Right renal cortex interstitium (tissue), 3 donors: ENCODE measurements around the gene MDC1. TPM values are rescaled to one million over a fixed set of nuclear protein-coding genes. Genes with fewer than 3 reads are reported as not detected.
"Not testable (repeated sequence)": the region's sequence is repeated elsewhere in the genome, so short reads cannot be mapped to it uniquely, and the experiment has no call there.

ENCODE experiments used
- DNase-seq, 3 donors: peaks; one replicate each; pipeline ENCODE4 v3.0.0-alpha.2; 2013; ENCODE audit warnings: low read depth in 3 of 3, low spot score in 2 of 3
- polyA plus RNA-seq, 3 donors: library from polyadenylated mRNA; unstranded; fragments of 120-200 nt; gene quantifications; one replicate each; pipeline ENCODE4 v1.2.1, GENCODE V29; 2013; ENCODE audit not compliant: insufficient read length in 3 of 3

The MDC1 gene
- polyA plus RNA-seq, 3 donors, result 33.5 to 43.4 (median 35.6) TPM

DNA sequence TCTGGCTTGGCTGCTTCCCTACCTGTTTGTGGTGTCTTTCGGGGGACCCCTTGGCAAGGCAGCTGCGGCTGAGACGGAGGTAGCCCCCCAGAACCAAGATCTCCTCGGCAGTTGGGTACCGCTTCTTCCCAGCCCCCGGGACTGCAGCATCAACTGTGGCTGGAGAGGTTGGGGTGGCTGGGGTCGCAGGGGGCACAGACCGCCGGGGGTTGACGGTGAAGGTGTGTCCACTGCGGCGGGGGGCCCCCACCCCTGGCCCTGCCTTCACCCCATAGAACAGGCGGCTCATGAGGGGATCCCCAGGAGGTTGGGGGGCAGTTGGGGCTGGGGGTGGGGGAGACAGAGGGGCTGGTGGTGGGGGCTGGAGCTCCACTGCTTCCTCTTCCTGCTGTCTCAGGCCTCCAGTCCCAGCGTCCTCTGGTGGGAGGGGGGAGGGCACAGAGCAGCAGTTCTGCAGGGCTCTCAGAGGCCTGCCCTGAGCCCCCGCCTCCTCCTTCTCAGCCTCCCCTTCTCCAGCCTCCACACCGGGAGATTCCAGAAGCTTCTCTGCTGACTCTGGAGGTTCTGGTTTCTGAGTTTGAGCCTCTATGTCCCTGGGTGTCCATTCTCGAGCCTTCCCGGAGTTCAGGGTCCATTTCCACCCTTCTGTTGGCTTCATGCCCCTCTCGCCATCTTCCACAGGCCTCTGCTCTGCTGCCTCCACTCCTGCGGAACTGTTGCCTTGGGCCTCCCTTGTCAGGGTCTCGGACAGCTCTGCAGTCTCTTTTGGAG, 32.5 kb downstream of the MDC1 start:
- DNase-seq, result no peak

DNA sequence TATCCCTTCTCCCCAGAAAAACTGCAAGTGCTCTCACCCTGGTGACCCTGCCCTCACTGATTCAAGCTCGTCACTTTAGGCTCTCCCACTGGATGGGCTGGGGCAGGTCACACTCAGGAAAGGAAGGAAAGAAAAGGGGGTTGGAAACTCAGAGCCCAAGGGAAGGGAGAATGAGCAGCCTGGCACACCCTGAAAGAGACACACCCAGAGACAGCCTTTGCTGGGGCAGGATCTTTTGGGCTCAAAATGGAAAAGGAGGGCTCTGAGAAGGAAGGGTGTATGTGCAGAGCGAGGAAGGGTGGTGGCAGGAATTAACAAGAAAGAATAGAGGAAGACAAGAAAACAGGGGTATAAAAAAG, 33.1 kb downstream of the MDC1 start:
- DNase-seq, result no peak

DNA sequence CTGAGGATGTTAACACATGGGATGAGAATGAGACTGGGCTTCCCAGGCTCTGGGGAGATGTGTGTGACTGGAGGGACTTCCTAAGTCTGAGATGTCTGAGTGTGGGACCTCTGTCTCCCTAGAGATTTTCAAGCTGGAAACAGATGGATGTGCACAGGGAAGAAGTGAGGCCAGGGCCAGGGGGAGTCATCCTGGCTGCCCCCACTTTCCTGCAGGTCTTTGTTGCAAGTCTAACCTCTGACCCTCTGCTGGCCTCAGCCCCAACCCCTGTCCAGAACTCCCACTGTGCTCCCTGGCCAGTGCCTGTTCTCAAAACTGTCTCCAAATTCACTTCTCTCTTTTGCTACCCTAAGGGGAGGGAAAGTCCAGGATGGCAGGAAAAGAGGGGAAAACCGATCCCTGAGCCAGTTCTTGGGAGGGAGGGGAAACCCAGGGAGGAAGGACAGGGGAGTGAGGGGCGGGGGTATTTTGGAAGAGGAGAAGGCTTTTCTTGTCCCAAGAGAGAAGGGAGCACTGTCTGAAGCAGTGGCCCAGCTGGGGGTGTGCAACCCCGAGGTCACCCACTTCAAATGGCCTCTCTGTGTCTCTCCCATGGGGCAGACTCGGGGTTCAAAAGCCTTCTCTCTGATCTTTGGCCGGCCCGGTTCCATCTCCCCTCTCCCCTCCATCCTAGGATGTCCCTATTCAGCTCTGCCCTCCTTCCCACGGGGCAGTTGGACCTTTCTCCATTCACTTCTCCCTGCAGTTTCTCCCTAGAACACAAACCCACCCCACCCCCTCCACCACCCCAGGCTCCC, 33.7 kb downstream of the MDC1 start:
- no peak for DNase-seq

DNA sequence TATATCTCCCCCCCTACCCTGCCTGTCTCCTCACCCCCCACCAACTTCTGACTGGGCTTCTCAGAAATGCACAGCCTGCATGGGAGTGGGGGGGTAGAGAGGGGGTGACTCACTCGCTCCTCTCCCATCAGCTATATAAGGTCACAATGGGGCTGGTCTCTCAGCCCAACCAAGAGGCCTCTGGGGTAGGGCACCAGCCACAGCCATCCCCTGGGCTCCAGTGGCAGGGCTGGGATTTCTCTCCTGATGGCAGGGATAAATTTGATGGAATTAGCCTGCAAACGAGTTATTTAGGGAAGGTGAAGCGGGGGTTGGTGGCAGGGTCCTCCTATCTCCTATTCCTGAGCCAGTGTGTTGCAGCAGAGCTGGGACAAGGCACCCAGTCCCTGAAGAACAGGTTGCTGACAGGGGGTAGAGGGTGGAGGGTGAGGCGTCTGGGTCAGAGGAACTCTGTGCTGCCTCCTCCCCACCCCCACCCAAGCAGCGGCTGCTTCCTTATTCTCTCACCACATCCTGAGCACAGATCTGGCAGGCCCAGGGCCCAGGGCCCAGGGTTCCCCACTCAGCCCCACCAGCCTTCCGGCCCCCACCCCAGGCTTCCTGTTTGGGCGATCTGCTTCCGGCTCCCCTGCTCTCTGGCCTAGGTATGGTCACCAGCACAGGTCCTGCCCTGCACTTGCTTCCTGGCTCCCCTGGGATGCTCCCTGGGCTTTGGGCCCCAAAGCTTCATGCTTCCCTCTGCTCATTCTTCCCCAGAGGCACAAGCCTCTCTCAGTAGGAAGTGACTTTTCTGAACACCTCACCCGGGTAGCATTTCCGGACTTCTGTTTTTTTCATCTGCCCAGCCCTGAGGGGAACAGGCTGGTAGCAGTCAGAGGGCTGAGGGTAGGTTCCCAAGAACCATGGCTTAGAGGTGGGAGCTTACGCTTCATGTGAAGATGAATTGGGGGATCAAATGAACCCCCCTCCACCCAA, 34.7 kb downstream of the MDC1 start:
- DNase-seq, result no peak

DNA sequence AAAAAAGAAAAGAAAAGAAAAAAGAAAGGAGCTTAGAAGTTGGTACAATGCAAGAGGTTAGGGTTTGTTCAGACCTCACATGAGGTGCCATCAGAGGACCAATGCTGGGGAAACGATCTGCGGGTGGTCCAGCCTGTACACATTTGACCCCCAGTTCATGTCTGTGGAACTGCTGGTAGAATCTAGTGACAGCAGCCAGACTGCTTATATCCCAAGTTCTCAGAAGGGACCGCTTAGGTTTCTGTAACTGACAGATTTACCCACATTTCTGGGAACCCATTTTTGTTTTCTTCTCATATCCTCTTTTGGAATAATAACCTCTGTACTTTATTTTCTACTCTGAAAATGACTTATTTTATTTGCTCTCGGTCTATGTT, 35.3 kb downstream of the MDC1 start:
- DNase-seq, result no peak

DNA sequence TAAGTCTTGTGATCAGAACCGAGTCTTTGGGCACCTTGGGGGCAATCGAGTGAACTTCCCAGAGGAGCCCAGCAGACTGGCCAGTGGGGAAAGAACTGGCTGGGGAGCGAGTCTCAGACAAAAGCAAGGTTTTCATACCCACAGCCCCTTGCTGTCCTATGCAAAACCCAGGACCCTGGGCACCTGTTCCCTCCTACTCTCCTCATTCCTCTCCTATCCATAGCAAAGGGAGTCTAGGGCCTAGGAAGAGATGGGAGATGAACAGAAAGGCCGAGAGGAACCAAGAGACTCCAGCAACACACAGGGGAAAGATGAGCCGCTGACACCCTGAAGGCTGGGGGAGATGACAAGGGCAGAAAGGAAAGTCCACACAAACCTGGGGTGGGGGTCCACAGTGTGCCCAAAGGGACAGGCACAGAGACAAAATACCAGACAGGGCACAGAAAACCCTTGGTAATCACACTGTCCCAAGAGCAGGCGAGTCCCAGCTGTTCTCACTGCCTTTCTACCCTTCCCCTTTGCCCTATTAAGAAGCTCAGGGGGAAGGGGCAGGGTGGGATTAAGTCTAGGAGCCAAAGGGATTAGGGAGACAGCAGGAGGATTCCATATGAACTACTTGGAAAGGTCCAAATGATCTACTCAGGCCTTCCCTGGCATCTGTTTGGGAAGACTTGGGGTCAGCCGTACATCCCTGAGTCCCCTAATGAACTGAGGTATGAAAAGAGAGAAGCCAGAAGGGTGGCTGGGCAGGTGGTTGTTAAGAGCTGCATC, 37.1 kb downstream of the MDC1 start:
- no peak for DNase-seq

DNA sequence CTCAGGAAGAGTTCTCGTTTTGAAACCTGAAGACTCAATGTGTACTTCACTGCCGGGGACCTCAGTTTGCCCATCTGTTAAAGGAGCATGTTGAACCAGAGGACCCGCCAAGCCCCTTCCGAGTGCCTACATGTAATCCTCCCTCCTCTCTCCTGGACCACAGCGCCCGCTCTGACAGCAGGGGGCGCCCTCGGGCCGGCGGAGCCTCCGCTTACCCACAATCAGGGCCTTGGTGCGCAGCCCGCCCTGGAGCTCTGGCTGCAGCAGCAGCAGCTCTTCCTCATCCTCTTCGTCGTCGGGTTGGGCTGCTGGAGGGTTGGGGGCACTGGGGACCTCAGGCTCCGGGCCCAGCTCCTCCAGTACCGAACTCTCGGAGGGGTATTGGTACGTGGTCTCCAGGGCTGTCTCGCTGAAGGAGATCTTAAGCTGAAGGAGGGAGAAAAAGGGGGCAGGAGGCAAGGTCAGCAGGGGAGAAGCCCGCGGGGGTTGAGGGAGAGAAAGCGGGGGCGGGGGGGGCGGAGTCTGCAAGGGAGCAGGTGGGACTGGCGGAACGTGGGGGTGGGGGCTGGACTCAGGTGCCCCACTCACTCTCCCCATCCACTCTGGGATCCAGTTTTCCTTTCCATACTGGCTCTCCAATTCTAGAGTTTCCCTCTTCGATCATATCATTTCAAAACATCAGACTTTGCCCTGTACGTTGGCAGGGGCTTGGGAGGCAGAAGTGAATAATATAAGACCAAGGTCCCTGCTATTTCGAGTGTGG, 37.9 kb downstream of the MDC1 start:
- no peak for DNase-seq

DNA sequence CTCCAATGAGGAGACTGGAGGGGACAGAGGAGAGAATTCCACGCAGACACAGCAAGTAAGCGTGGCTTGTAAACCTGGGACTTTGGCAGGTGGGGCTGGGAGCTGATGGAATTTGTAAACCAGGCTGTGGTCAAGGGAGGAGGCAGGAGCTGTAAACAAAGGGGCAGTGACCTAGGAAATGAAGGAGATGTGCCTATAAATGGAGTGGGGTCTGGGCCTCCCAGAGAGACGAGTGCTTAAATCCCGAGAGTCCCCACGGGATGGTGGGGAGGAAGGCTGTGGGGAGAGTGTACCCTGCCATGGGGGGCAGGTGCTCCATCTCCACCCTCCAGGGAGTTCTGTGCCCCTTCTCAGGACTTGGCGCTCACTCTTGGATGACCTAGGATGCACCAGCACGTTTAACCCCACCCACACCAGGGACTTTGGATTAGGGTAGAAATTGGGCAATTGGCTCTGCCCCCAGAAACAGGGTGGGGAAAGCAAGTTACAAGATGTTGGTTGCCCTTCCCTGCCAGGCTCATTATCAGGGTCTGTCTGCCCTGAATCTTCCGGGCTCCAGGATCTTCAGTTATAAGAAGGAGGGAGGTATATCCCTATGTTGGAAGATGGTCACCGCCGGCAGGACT, 40.3 kb downstream of the MDC1 start:
- no peak for DNase-seq

DNA sequence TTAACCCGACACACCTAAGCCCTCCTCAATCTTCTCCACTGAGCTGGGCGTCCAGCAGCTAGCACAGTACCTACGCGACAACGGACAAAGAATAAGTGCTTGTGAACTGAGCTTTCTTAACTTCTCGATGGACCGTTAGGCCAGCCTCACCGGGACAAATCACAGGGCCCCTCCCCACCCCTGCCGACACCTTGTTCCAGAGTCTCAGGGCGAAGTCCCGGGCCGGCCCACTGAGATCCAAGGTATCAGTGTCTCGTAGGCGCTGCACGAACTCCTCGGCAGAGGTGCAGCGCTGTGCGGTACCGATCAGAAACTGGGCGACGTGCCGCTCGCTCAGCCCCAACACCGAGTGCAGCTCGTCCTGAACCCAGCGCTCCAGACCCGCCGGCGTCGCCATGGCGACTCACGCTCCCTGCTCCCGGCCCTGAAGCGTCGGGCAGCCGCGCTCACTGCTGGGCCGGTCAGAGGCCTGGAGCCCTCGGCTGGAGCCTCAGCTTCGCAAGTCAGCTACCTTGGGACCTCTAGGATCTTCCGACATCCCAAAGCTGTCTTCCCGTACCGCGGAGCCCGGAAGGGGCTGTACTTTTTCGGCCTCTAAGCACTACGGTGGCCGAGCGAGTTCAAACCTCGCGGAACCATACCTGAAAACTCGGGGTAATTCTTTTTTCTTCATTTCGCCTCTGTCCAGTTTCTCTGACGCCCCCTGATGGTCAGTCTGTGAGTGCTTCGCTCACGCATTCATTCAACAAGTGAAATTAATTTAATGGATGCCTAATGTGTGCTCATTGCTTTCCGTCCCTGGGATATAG, 44.4 kb downstream of the MDC1 start, which contains the start of gene DHX16:
DHX16 (minus strand) TSS at position 562 of the 809 bp plus-strand sequence; CDS start at position 397, 165 bp downstream.
- peak; percentile 96 to 98 (median 97) for DNase-seq

DNA sequence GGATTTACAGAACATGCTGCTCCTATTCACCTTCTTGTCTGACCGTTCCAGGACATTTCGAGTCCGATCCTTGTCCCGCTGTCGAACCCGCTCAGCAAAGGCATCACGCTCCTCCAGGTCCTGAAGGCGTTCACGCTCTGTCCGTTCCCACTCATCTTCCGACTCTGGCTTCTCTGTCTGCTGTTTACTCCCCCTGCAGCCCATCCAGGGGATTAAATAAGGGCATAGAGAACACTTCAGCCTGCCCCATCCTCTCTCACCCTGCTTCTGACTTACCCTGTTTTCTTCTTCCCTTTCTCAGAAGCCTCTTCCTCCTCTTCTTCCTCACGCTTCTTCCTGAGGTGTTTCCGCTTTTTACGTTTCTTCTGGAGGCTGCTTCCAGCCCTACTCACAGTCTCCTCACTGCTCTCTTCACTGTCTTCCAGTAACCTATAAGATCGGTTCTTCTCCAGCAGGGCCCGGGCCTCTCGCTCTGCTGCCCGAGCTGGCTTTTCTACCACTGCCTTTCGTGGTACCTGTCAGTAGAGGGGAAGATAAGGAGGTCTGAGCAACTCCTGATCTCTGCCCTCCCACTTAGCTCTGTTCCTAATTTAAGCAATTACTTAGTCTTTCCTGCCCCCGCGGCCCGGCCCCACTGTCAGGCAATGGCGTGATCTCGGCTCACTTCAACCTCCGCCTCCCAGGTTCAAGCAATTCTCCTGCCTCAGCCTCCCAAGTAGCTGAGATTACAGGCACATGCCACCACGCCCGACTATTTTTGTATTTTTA, 46.1 kb downstream of the MDC1 start:
- no peak for DNase-seq

DNA sequence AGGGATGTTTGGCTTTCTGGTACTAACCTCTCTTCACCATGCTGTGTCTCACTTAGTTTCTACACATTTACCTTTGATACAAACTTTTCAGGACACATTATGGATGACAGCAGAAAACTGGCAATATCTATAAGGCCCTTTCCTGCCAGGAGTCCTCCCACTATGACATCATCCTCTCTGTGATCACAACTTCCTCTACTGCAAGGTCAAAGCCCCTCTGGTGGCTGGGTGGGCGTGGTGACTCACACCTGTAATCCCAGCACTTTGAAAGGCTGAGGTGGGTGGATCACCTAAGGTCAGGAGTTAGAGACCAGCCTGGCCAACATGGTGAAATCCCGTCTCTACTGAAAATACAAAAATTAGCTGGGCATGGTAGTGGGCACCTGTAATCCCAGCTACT, 50.8 kb downstream of the MDC1 start:
- DNase-seq, result not testable (repeated sequence)

DNA sequence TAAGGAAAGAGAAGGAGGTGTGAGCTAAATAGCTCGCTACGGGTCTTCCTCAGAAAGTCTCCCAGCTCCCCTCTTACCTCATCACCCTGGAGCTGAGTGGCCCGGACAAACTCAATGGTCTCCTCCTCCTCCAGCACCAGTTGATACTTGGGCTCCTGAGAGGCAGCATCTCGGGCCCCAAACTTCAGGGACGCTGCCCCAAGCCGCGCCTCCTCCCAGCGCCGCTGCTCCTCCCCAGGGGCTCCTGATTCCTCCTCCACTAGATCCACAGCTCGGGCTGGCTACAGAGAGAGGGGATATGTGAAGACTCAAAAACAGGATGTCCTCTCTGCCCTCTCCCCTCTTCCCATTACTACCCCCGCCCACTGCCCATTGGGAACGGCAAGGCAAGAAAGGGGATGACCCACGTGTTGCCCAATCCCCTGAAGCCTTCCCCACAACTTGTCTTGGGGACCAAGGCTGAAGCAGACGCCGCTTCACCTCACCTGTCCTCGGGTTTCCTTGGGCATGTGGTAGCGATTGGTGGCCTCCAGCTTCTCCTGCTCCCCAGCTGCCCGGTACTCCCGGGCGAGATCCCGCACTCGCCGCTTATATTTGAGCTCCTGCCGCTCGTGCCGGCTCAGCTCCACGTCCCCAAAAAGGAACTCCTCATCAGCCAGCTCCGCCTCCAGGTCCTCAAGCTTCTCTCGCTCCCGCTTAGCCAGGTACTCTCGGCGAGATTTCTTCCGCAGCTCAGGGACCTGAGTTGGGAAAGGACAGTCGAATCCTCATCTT, 51.9 kb downstream of the MDC1 start:
- no peak for DNase-seq

DNA sequence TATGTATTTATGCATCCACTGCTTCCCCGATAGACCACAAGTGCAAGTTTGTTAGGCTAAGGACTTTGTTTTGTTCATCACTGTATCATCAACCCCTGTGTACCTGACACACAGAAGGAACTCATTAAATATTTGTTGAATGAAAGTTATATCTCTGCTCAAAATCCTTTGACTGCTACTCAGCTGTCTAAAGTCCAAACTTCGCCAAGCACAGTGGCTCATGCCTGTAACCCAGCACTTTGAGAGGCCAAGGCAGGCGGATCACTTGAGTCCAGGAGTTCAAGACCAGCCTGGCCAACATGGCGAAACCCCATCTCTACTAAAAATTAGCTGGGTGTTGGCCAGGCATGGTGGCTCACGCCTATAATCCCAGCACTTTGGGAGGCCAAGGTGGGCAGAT, 59.2 kb downstream of the MDC1 start:
- not testable (repeated sequence) for DNase-seq

DNA sequence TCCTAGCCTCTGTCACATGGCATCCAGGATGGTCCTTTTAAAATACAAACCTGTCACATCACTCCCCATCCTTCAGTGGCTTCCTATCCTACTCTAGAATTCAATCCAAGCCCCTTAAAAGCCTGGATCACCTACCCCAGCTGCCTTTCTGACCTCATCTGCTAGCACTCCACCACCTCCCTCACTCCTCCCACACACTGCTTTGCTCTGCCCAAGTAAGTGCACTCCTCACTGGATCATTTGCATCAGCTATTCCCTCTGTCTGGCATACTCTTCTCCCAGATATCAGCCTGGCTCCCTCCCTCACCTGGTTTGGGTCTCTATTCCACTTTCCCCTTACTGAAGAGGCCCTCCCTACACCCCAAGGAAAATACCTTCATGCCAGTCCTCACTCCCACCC, 59.6 kb downstream of the MDC1 start:
- DNase-seq, result no peak

DNA sequence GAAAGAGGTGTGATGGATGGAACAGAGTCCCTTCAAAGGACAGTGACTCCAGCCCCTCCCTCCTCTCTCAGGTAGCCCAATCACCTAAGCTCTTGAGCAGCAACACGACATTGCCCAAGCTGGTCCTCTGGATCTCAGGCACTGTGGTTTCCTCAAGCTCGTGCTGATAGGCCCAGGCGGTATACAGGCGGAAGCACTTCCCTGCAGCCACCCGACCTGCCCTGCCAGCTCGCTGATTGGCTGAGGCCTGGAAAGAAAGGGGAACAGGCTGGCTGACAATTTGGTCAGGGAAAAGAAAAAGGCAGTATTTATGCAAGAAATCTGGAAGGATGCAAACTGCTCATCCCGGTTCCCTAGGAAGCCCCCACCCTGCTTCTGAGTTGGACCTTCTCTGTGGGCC, 60.6 kb downstream of the MDC1 start:
- DNase-seq, result no peak

DNA sequence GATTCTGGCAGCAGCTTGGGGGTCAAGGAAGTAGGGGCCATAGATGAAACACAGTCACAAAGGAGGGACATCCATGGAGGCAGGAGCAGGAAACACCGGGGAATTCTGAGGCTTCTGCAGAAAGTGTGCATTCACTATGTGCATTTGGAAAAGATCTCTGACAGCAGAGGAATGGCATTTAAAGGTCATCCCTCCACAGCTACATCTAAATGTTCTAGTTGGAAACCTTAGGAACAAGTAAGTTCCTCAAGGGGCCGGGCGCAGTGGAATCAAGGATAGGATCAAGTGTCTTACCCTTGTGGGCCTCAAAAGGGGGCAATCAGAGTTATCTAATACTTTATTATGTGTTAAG, 61.4 kb downstream of the MDC1 start:
- no peak for DNase-seq
